ENCODE results near the gene CHRND.

- TF ChIP-seq CTCF (IDR thresholded peaks at IDR 0.05) (no peak), POLR2A (IDR thresholded peaks at IDR 0.05) (no peak)
These were observed 17.5 kb downstream of the CHRND start for GRCh38 chr2:232543491-232543890.
